ENCODE data around the gene ACAA2.
"Not testable (repeated sequence)": the region's sequence is repeated elsewhere in the genome, so short reads cannot be mapped to it uniquely, and the experiment has no call there.

Gene ACAA2

GRCh38 chr18:49844903-49845302 lies 31.6 kb upstream of the ACAA2 start:
- DNase-seq: no peak

- DNase-seq: no peak
Observed at GRCh38 chr18:49843778-49844625, 30.7 kb upstream of the ACAA2 start.

GRCh38 chr18:49843131-49843530 lies 29.8 kb upstream of the ACAA2 start:
- DNase-seq: no peak

GRCh38 chr18:49842656-49843055 lies 29.3 kb upstream of the ACAA2 start:
- DNase-seq: no peak

GRCh38 chr18:49841236-49842217 lies 28.2 kb upstream of the ACAA2 start:
- no peak for DNase-seq

GRCh38 chr18:49839012-49839411 lies 25.7 kb upstream of the ACAA2 start:
- no peak for DNase-seq

- DNase-seq: no peak
Observed at GRCh38 chr18:49838381-49838780, 25.0 kb upstream of the ACAA2 start.

- no peak for DNase-seq
Observed at GRCh38 chr18:49837889-49838288, 24.6 kb upstream of the ACAA2 start.

- not testable (repeated sequence) for DNase-seq
Observed at GRCh38 chr18:49837316-49837835, 24.0 kb upstream of the ACAA2 start.

GRCh38 chr18:49835405-49835804 lies 22.1 kb upstream of the ACAA2 start:
- DNase-seq: no peak

- no peak for DNase-seq
Observed at GRCh38 chr18:49834258-49834657, 20.9 kb upstream of the ACAA2 start.

GRCh38 chr18:49833814-49834213 lies 20.5 kb upstream of the ACAA2 start:
- no peak for DNase-seq

- no peak for DNase-seq
Observed at GRCh38 chr18:49832221-49832647, 18.9 kb upstream of the ACAA2 start.

- DNase-seq: no peak
Observed at GRCh38 chr18:49827996-49828395, 14.7 kb upstream of the ACAA2 start.

- DNase-seq: no peak
Observed at GRCh38 chr18:49819823-49820671, 6.7 kb upstream of the ACAA2 start.

GRCh38 chr18:49819071-49819662 lies 5.8 kb upstream of the ACAA2 start:
- DNase-seq: no peak

GRCh38 chr18:49817947-49818346 lies 4.6 kb upstream of the ACAA2 start:
- DNase-seq: no peak

GRCh38 chr18:49815927-49816326 lies 2.6 kb upstream of the ACAA2 start:
- DNase-seq: no peak

- peak; percentile 87 for DNase-seq
Observed at GRCh38 chr18:49814147-49814499, 790 bp upstream of the ACAA2 start.

- peak; percentile 84 for DNase-seq
Observed at GRCh38 chr18:49813069-49813318, 339 bp downstream of the ACAA2 start.

- DNase-seq: peak; percentile 84
Observed at GRCh38 chr18:49812286-49813068, 856 bp downstream of the ACAA2 start.
